GM10248 (cell line): ENCODE results near the gene NRARP.

Source experiments
- CTCF ChIA-PET: fragments of 300-600 bp; sonication (Branson Sonifier 250); formaldehyde crosslinking; extraction: SDS; loops from one replicate; lab custom pipeline; 2021; ENCODE audit warnings: antibody characterized with exemption; lab: Yijun Ruan, JAX
- POLR2A ChIA-PET: fragments of 350-650 bp; sonication (Branson Sonifier 250); formaldehyde crosslinking; extraction: SDS; loops from one replicate; lab custom pipeline; 2020; ENCODE audit warnings: antibody characterized with exemption; lab: Yijun Ruan, JAX
- DNase-seq: peaks from one replicate; pipeline ENCODE4 v3.0.0; 2012; ENCODE audit errors: extremely low spot score
- CTCF ChIP-seq: IDR thresholded peaks from 2 replicates; pipeline ENCODE4 v1.5.1; 2012; ENCODE audit warnings: mild to moderate bottlenecking, low read depth; ENCODE audit errors: extremely low read depth, missing control alignments, control extremely low read depth

NRARP gene

GRCh38 chr9:137317718-137318511 is 15.8 kb upstream of the NRARP start:
- ChIA-PET CTCF (interaction anchor here (1.6 to 2.5 kb wide), 4 partner anchors 14 to 107 kb away, joined by 3 to 21 read pairs (median 8); partner anchors contain the start of gene NRARP), POLR2A (no interaction called here)
- TF ChIP-seq CTCF, result no peak
- no peak for DNase-seq

GRCh38 chr9:137317021-137317717 is 15.1 kb upstream of the NRARP start:
- ChIA-PET CTCF (interaction anchor here (1.1 to 2.5 kb wide), 5 partner anchors 10 to 108 kb away, joined by 3 to 21 read pairs (median 5); partner anchors contain the start of gene NRARP), POLR2A (interaction anchor here (0.6 to 1.9 kb wide), 3 partner anchors 15 to 510 kb away, joined by 3 to 11 read pairs (median 3); partner anchors contain the start of genes NRARP and TUBB4B)
- TF ChIP-seq CTCF, result no peak
- DNase-seq, result no peak

- POLR2A ChIA-PET, result interaction anchor here (0.6 to 1.9 kb wide), 4 partner anchors 14 to 511 kb away, joined by 3 to 11 read pairs (median 3); partner anchors contain the start of genes NELFB, NRARP and TUBB4B
- peak; percentile 91 for DNase-seq
- no peak for TF ChIP-seq CTCF
- CTCF ChIA-PET, result interaction anchor here (1.1 to 2.5 kb wide), 5 partner anchors 10 to 109 kb away, joined by 3 to 21 read pairs (median 5); partner anchors contain the start of gene NRARP
These were observed 14.2 kb upstream of the NRARP start for GRCh38 chr9:137316012-137316981.

GRCh38 chr9:137315581-137316011 is 13.5 kb upstream of the NRARP start:
- ChIA-PET CTCF (interaction anchor here (1.1 to 2.5 kb wide), 2 partner anchors 14 to 75 kb away, joined by 3 to 21 read pairs; partner anchors contain the start of gene NRARP), POLR2A (interaction anchor here (1.0 to 1.9 kb wide), 2 partner anchors 13 to 61 kb away, joined by 3 to 11 read pairs; partner anchors contain the start of genes NELFB and NRARP)

More at GRCh38 chr9:137315581-137316011, 13.5 kb upstream of the NRARP start:
- no peak for DNase-seq
- TF ChIP-seq CTCF, result no peak
